Brain microvascular endothelial cell (primary cell): ENCODE results near the gene PPARA.
"Not testable (repeated sequence)": the region's sequence is repeated elsewhere in the genome, so short reads cannot be mapped to it uniquely, and the experiment has no call there.

ENCODE experiments used
- DNase-seq: peaks from one replicate; pipeline ENCODE4 v3.0.0-alpha.2; 2020
- H3K27ac ChIP-seq: fragments of 250-450 bp; sonication (Bioruptor Pico); 2 replicates; pipeline ENCODE4 v1.5.1; 2020; ENCODE audit warnings: mild to moderate bottlenecking, moderate library complexity
- H3K27me3 ChIP-seq: fragments of 250-450 bp; sonication (Bioruptor Pico); replicated peaks from 2 replicates; pipeline ENCODE4 v1.5.1; 2020; ENCODE audit warnings: mild to moderate bottlenecking
- H3K36me3 ChIP-seq: fragments of 250-450 bp; sonication (Bioruptor Pico); replicated peaks from 2 replicates; pipeline ENCODE4 v1.5.1; 2020; ENCODE audit warnings: mild to moderate bottlenecking
- H3K4me3 ChIP-seq: 2 replicates; pipeline ENCODE4 v1.5.1; 2011; ENCODE audit warnings: low read depth, mild to moderate bottlenecking, control low read depth, low read length, moderate library complexity
- CTCF ChIP-seq: IDR thresholded peaks from 2 replicates; pipeline ENCODE4 v1.5.1; 2011; ENCODE audit warnings: low read depth, mild to moderate bottlenecking, moderate library complexity, low read length, control low read depth, inconsistent platforms; ENCODE audit errors: missing control alignments
- in situ Hi-C: cut with HindIII; loops from 2 replicates; pipeline ENCODE4 v1.10.0; 2017; ENCODE audit warnings: low sequenced_read_pairs, low pct_ligation_motif_present

Gene PPARA

DNA sequence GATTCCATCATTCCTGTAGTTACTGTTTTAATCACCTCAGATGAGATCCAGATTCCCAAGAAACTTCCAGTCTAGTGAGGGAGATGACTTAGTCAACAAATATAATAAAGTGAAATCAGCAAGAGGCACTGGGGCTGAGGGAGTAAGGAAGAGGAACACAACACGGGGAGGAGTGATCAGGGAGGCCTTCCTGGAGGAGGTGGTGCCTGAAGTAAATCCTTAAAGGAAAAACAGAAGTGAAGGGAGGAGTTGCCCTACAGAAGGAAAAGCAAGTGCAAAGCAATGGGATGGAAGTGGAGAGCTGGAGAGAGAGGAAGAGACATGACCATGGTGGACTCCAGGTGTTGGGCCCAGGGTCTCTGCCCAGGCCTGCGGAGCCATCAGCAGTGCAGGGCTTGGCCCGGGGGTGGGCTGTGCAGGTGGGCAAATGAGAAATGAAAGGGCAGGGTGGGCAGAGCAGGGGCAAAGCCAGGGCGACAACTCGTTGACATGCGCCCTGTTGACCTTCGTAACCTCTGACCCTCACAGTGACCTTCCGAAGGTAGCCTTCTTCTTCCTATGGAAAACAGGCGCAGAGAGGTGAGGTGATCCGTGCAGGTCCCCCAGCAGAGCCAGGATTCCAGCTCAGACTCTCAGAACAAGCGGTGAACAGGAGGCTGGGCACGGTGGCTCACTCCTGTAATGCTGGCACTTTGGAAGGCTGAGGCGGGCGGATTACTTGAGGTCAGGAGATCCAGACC lies 12.1 kb upstream of the PPARA start:
- no peak for DNase-seq
- no peak overlapping the region for H3K4me3 ChIP-seq
- no peak overlapping the region for H3K27ac ChIP-seq
- H3K36me3 ChIP-seq = no peaks in the 10 kb centered on the region
- TF ChIP-seq CTCF = no peak
- H3K27me3 ChIP-seq = no peaks in the 10 kb centered on the region
- in situ Hi-C loops = loop anchor here (25.0 kb wide), 1 partner anchor 174 kb away; no protein-coding TSS in a partner anchor

GRCh38 chr22:46139417-46139816 lies 10.9 kb upstream of the PPARA start:
- DNase-seq, H3K36me3 ChIP-seq, H3K4me3 ChIP-seq, H3K27me3 ChIP-seq, H3K27ac ChIP-seq: not testable (repeated sequence)
- in situ Hi-C loops = loop anchor here (25.0 kb wide), 1 partner anchor 173 kb away; no protein-coding TSS in a partner anchor

GRCh38 chr22:46139895-46140350 lies 10.4 kb upstream of the PPARA start:
- H3K36me3 ChIP-seq = no peaks in the 10 kb centered on the region
- in situ Hi-C loops = loop anchor here (25.0 kb wide), 1 partner anchor 172 kb away; no protein-coding TSS in a partner anchor
- TF ChIP-seq CTCF = no peak
- H3K4me3 ChIP-seq = no peak overlapping the region
- H3K27me3 ChIP-seq = no peaks in the 10 kb centered on the region
- no peak overlapping the region for H3K27ac ChIP-seq
- no peak for DNase-seq

DNA sequence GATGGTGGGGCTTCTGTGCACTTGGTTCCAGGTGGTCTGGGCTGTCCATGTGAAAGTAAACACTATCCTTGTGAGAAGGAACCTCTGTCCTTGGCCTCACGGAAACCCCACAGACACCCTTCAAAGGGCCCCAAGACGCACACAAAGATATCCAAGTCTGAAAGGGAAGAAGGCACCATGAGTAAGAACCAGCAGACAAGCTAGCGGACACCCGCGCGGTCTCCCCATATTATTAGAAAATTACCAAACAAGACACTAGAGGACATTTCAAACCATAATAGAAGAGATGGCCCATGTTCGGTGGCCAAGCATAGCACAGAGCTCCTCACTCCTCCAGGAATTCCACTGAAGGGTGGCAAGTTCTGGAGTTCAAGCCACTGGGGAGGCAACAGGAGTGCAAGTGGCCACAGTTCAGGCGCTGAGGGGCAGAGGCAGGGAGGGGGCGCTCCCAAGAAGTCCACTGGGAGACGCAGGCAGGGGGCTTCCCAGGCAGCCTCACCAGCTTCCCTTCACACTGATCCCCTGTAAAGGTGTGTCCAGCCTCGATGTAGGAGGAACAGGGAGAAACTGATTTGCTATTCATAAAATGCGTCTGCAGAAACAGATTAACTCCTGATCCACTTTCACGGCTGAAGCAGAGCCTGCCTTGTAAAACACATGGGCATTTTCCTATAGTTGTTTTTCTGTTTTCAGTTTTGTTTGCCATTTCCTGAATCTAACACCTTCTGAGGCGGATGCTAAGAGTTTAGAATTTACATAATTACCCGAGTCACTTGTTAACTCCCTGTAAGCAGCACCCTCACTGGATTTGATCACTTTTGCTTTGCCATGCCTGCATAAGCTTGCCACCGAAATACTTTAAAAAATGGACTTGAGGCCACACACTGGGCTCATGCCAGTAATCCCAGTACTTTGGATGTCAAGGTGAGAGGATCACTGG lies 9.1 kb upstream of the PPARA start:
- Histone ChIP-seq H3K27me3 (no peaks in the 10 kb centered on the region), H3K4me3 (no peak overlapping the region), H3K36me3 (no peaks in the 10 kb centered on the region), H3K27ac (no peak overlapping the region)
- TF ChIP-seq CTCF = no peak
- in situ Hi-C loops = loop anchor here (25.0 kb wide), 1 partner anchor 171 kb away; no protein-coding TSS in a partner anchor
- no peak for DNase-seq

- no peak overlapping the region for H3K4me3 ChIP-seq
- peaks cover under 1% of the 10 kb centered on the region for H3K27me3 ChIP-seq
- TF ChIP-seq CTCF = no peak
- H3K27ac ChIP-seq = no peak overlapping the region
- DNase-seq = no peak
- no peaks in the 10 kb centered on the region for H3K36me3 ChIP-seq
- in situ Hi-C loops = loop anchor here (25.0 kb wide), 1 partner anchor 169 kb away; no protein-coding TSS in a partner anchor
Measured at GRCh38 chr22:46142548-46143490, 7.5 kb upstream of the PPARA start.
